A549 treated with GW870086 at 1 μM for 4 hours (cell line): ENCODE data around the gene GLI1. TPM values are rescaled to one million over a fixed set of nuclear protein-coding genes. Genes with fewer than 3 reads are reported as not detected.

Experiments used
- total RNA-seq: library from RNA; stranded (reverse); fragments of 200-300 nt; extraction: Qiagen RNA extraction; gene quantifications from 5 replicates; pipeline ENCODE4 v1.2.3, GENCODE V29; 2022; ENCODE audit warnings: low read depth

GLI1 gene
- 4.9 to 8.1 TPM (median 6.6 TPM) in 5 replicates for total RNA-seq

GRCh38 chr12:57459750-57460467 lies at the start of gene GLI1:
TSS of gene GLI1 (plus strand) at chr12:57459785. CDS start at chr12:57463692, 3,907 bp downstream.

GRCh38 chr12:57430931-57431566 lies 28.5 kb upstream of the GLI1 start, which contains the start of gene R3HDM2:
TSS of gene R3HDM2 (minus strand) at chr12:57431043. CDS start at chr12:57310428, 120,615 bp downstream.

GRCh38 chr12:57434517-57435223 lies 24.9 kb upstream of the GLI1 start, which contains the start of gene INHBC:
TSS of gene INHBC (plus strand) at chr12:57434784. CDS start at chr12:57434887, 103 bp downstream.

GRCh38 chr12:57454566-57455373 lies 4.8 kb upstream of the GLI1 start, which contains the start of gene INHBE:
TSS of gene INHBE (plus strand) at chr12:57455307. CDS start at chr12:57455537, 230 bp downstream.

GRCh38 chr12:57479376-57480115 lies 20.0 kb downstream of the GLI1 start, which contains the start of gene ARHGAP9:
TSS of gene ARHGAP9 (minus strand) at chr12:57479866. CDS start at chr12:57479406, 460 bp downstream.

GRCh38 chr12:57487597-57488401 lies 28.2 kb downstream of the GLI1 start, which contains the start of gene MARS1:
TSS of gene MARS1 (plus strand) at chr12:57488068. CDS start at chr12:57488091, 23 bp downstream.

GRCh38 chr12:57520053-57520818 lies 60.7 kb downstream of the GLI1 start, which contains the start of gene DDIT3:
TSS of gene DDIT3 (minus strand) at chr12:57520514. CDS start at chr12:57517406, 3,108 bp downstream.

Other genes starting within 250 kb of the GLI1 start
- gene NXPH4, start 243.0 kb upstream of the GLI1 start, total RNA-seq, result 4.1 to 5.8 TPM (median 5.1 TPM) in 5 replicates
- gene SHMT2, start 230.1 kb upstream of the GLI1 start, total RNA-seq, result 111 to 127 TPM (median 124 TPM) in 5 replicates
- gene STAC3, start 208.6 kb upstream of the GLI1 start, total RNA-seq, result 0.15 to 0.49 TPM (median 0.26 TPM) in 5 replicates
- gene R3HDM2, start 28.7 kb upstream of the GLI1 start, total RNA-seq, result 7.3 to 10.5 TPM (median 9.5 TPM) in 5 replicates
- gene INHBC, start 25.0 kb upstream of the GLI1 start, total RNA-seq, result not detected in 5 replicates
- gene INHBE, start 4.5 kb upstream of the GLI1 start, total RNA-seq, result 0.11 to 0.17 TPM (median 0.13 TPM) in 4 of 5 replicates, not detected in the other
- gene ARHGAP9, start 20.1 kb downstream of the GLI1 start, total RNA-seq, result 0.24 to 0.94 TPM (median 0.82 TPM) in 5 replicates
- 122 to 274 TPM (median 144 TPM) in 5 replicates for gene MARS1, start 28.3 kb downstream of the GLI1 start, total RNA-seq
- gene DDIT3, start 60.7 kb downstream of the GLI1 start, total RNA-seq, result 24.1 to 32.1 TPM (median 29.9 TPM) in 5 replicates
- gene MBD6, start 63.0 kb downstream of the GLI1 start, total RNA-seq, result 17.2 to 28.7 TPM (median 25.5 TPM) in 5 replicates
- gene DCTN2, start 87.4 kb downstream of the GLI1 start, total RNA-seq, result 105 to 158 TPM (median 121 TPM) in 5 replicates
- 0.19 to 0.48 TPM (median 0.29 TPM) in 5 replicates for gene KIF5A, start 90.3 kb downstream of the GLI1 start, total RNA-seq
- 40.5 to 45.1 TPM (median 43.9 TPM) in 5 replicates for gene PIP4K2C, start 131.4 kb downstream of the GLI1 start, total RNA-seq
- gene DTX3, start 145.0 kb downstream of the GLI1 start, total RNA-seq, result 16.4 to 18.8 TPM (median 18.7 TPM) in 5 replicates
- 4.2 to 6.2 TPM (median 5.7 TPM) in 5 replicates for gene ARHGEF25, start 151.7 kb downstream of the GLI1 start, total RNA-seq
- gene B4GALNT1, start 173.4 kb downstream of the GLI1 start, total RNA-seq, result 34.5 to 48.1 TPM (median 42.6 TPM) in 5 replicates
- gene OS9, start 234.3 kb downstream of the GLI1 start, total RNA-seq, result 110 to 118 TPM (median 113 TPM) in 5 replicates